ENCODE results near the gene GPATCH8. TPM values are rescaled to one million over a fixed set of nuclear protein-coding genes. Genes with fewer than 3 reads are reported as not detected.

The GPATCH8 gene
- total RNA-seq, 2 experiments from 2014 or later = 46.0 to 46.1 TPM

DNA sequence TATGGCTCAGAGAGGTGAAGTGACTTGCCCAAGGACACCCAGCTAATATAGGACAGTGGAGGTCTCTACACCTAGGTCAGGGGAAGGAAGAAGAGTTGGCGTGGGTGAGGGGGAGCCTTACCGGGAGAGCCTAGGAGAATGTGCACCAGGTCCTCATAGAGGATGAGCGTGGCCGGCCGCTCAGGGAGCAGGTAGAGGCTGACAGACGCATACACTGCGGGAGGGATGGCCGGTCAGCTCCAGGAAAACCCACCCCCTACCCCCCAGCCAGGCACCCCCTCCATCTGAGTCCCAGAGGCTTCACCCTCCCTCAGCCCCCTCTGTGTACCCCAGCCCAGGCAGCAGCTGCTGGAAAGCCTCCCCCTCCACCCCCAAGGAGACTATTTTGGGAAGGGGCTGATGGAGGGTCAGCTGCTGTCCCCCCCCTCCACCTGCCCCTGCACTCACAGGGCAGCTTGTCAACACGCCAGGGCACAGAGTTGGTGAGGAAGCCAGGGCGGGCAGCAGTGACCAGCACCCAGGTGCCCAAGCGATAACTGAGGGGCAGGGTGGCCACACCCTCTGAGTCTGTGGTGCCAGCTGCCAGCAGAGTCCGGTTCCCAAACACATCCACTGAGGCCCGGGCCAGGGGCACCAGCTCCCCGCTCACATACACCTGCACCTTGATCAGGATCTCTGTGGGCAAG, 143.6 kb downstream of the GPATCH8 start:
- Mint-ChIP-seq H3K36me3 (ENCODE audit: low read depth) (no peaks in the 10 kb centered on the region), H3K4me1 (peaks cover 5% of the 10 kb centered on the region), H3K27ac (no peak overlapping the region), H3K4me3 (no peak overlapping the region), H3K9me3 (no peaks in the 10 kb centered on the region), H3K27me3 (peaks cover 16% of the 10 kb centered on the region)
- CTCF ChIA-PET = interaction anchor here (0.6 to 2.6 kb wide), 6 partner anchors 9 to 173 kb away, joined by 3 to 9 read pairs (median 4); no protein-coding TSS in a partner anchor
- POLR2A ChIA-PET = no interaction called here
- DNase-seq = no peak

GRCh38 chr17:44359006-44359405, 144.2 kb downstream of the GPATCH8 start:
- no peaks in the 10 kb centered on the region for H3K9me3 Mint-ChIP-seq
- no peaks in the 10 kb centered on the region for H3K36me3 Mint-ChIP-seq (ENCODE audit: low read depth)
- no peak overlapping the region for H3K27ac Mint-ChIP-seq
- peaks cover 15% of the 10 kb centered on the region for H3K27me3 Mint-ChIP-seq
- H3K4me3 Mint-ChIP-seq = no peak overlapping the region
- ChIA-PET CTCF (interaction anchor here (0.7 to 1.8 kb wide), 3 partner anchors 8 to 174 kb away, joined by 3 to 4 read pairs (median 4); no protein-coding TSS in a partner anchor), POLR2A (no interaction called here)
- no peak for DNase-seq
- peaks cover 5% of the 10 kb centered on the region for H3K4me1 Mint-ChIP-seq

DNA sequence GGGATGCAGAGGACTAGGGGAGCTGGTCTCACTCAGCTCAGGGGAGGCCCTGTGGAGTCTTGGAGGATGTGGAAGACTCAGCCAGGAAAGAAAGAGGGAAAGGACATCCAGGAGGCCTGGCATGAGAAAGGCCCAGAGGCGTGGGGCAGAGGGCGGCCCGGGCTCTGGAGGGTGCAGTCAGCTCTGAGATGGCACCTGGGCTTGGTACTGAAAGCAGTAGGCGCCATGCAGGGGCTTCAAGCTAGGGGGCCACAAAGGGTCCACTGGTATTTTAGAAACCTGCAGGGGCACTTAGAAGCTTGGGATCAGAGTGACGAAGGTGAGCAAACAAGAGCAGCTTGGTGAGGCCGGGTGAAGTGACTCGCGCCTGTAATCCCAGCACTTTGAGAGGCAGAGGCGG, 145.1 kb downstream of the GPATCH8 start:
- peaks cover 7% of the 10 kb centered on the region for H3K4me1 Mint-ChIP-seq
- ChIA-PET POLR2A (no interaction called here), CTCF (interaction anchor here (1.1 to 1.5 kb wide), 2 partner anchors 10 to 18 kb away, joined by 3 to 4 read pairs; no protein-coding TSS in a partner anchor)
- no peak overlapping the region for H3K27ac Mint-ChIP-seq
- peaks cover 16% of the 10 kb centered on the region for H3K27me3 Mint-ChIP-seq
- H3K36me3 Mint-ChIP-seq (ENCODE audit: low read depth) = peaks cover under 1% of the 10 kb centered on the region
- H3K4me3 Mint-ChIP-seq = no peak overlapping the region
- H3K9me3 Mint-ChIP-seq = no peaks in the 10 kb centered on the region
- DNase-seq = no peak

- CTCF ChIA-PET = no interaction called here
- Mint-ChIP-seq H3K4me1 (peaks cover 9% of the 10 kb centered on the region), H3K36me3 (ENCODE audit: low read depth) (peaks cover 10% of the 10 kb centered on the region), H3K9me3 (no peaks in the 10 kb centered on the region), H3K27me3 (peaks cover 10% of the 10 kb centered on the region), H3K4me3 (no peak overlapping the region), H3K27ac (no peak overlapping the region)
- no peak for DNase-seq
- POLR2A ChIA-PET = no interaction called here
Observed at GRCh38 chr17:44356241-44356640, 147.0 kb downstream of the GPATCH8 start.

DNA sequence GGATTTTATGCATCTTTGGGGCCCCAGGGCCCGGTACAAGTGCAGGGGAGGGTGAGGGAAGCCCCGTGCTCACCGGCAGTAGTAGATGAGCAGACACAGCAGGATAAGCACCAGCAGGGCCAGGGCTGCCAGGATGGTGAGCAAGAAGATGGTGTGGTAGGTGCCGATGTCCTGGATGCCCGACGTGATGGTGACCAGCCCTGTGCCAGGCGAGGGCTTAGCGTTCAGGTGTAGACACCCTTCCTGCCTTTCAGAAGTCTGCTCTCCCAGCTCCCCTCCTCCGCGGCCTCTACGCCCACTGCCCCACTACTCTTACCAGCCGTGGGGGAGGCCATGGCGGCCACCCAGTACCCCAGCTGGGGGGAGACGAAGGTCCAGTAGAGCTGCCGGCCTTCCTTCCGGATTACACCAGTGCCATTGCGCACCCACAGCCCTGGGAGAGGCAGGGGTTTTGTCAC, 147.5 kb downstream of the GPATCH8 start:
- H3K4me1 Mint-ChIP-seq = peaks cover 9% of the 10 kb centered on the region
- H3K27ac Mint-ChIP-seq = no peak overlapping the region
- H3K27me3 Mint-ChIP-seq = peaks cover 8% of the 10 kb centered on the region
- no peak overlapping the region for H3K4me3 Mint-ChIP-seq
- ChIA-PET POLR2A (no interaction called here), CTCF (interaction anchor here (1.8 to 3.3 kb wide), 4 partner anchors 10 to 146 kb away, joined by 4 to 19 read pairs (median 7); partner anchors contain the start of gene GRN)
- peaks cover 10% of the 10 kb centered on the region for H3K36me3 Mint-ChIP-seq (ENCODE audit: low read depth)
- H3K9me3 Mint-ChIP-seq = no peaks in the 10 kb centered on the region
- no peak for DNase-seq

GRCh38 chr17:44354582-44355561, 148.3 kb downstream of the GPATCH8 start:
- H3K9me3 Mint-ChIP-seq = no peaks in the 10 kb centered on the region
- peak overlapping the region; percentile 40 for H3K4me3 Mint-ChIP-seq
- POLR2A ChIA-PET = no interaction called here
- CTCF ChIA-PET = interaction anchor here (0.6 to 5.6 kb wide), 10 partner anchors 8 to 145 kb away, joined by 3 to 39 read pairs (median 4); partner anchors contain the start of genes FAM171A2 and GRN
- peaks cover 9% of the 10 kb centered on the region for H3K4me1 Mint-ChIP-seq
- peak; percentile 48 for DNase-seq
- peaks cover 10% of the 10 kb centered on the region for H3K36me3 Mint-ChIP-seq (ENCODE audit: low read depth)
- no peak overlapping the region for H3K27ac Mint-ChIP-seq
- peaks cover 8% of the 10 kb centered on the region for H3K27me3 Mint-ChIP-seq

DNA sequence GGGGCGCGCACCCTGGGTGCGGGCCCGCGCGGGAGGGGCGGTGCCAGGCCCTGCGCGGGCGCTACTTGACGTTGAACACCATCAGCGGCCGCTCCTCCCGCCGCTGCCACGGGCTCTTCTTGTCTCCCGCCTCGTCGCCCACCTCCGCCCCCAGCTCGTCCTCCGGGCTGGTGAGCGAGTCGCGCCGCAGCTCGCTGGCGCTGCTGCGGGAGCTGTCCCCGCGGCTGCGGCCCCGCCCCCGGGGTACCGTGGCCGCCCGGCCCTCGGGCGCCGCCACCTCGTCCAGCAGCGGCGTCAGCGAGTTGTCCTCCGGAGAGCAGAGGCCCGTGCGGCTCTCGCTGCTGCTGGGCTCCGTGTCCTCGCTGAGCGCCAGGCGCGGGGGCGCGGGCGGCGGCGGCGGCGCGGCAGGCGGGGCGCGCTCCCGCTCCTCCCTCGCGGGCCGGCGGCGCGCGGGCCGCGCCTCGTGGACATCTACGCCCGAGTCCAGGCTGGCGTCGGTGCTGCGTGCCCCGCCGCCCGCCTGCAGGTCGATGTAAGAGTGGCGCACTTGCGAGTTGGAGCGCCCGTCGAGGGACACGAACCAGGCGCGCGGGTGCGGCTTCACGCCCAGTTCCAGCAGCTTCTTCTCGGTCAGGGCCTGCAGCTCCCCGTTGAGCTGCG, 149.4 kb downstream of the GPATCH8 start:
- Mint-ChIP-seq H3K36me3 (ENCODE audit: low read depth) (peaks cover 10% of the 10 kb centered on the region), H3K9me3 (no peaks in the 10 kb centered on the region), H3K27ac (no peak overlapping the region), H3K4me1 (peaks cover 9% of the 10 kb centered on the region), H3K27me3 (peaks cover 8% of the 10 kb centered on the region), H3K4me3 (peak overlapping the region; percentile 54)
- ChIA-PET POLR2A (no interaction called here), CTCF (interaction anchor here (0.6 to 5.6 kb wide), 12 partner anchors 8 to 144 kb away, joined by 3 to 39 read pairs (median 4); partner anchors contain the start of genes FAM171A2 and GRN)
- DNase-seq = no peak

DNA sequence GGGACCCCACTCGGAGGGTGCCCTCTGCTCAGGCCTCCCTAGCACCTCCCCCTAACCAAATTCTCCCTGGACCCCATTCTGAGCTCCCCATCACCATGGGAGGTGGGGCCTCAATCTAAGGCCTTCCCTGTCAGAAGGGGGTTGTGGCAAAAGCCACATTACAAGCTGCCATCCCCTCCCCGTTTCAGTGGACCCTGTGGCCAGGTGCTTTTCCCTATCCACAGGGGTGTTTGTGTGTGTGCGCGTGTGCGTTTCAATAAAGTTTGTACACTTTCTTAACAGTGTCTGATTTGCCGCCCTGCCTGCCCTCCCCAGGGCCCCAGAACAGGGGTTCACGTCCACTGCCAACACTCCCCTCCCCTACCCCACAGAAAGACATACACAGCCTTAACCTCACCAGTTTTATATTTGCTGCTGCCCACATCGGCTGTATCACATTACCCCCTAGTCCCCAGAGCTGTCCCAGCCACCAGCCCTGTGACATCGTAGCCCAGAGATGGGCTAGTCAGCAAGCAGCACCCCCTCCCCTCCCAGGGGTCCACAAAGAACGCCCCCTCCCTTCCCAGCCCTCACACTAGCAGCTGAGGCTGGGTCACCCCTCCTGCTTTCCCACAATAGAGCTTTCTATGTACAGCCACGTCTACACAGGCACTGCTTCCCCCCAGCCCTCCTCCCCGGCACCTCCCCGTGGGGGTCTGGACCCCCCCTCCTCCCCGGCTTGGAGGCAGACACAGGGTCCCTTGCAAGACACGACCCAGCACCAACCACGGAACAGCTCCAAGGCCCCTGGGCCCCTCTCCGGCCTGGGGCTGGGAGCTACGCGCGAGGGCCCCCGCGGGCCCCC, 150.2 kb downstream of the GPATCH8 start:
- ChIA-PET CTCF (interaction anchor here (0.8 to 5.6 kb wide), 5 partner anchors 10 to 143 kb away, joined by 3 to 39 read pairs (median 3); partner anchors contain the start of gene FAM171A2), POLR2A (no interaction called here)
- H3K36me3 Mint-ChIP-seq (ENCODE audit: low read depth) = peaks cover 10% of the 10 kb centered on the region
- peaks cover 16% of the 10 kb centered on the region for H3K4me1 Mint-ChIP-seq
- peak overlapping the region; percentile 47 for H3K4me3 Mint-ChIP-seq
- no peak overlapping the region for H3K27ac Mint-ChIP-seq
- H3K27me3 Mint-ChIP-seq = peaks cover 8% of the 10 kb centered on the region
- DNase-seq = no peak
- H3K9me3 Mint-ChIP-seq = no peaks in the 10 kb centered on the region

GRCh38 chr17:44351961-44352827, 151.0 kb downstream of the GPATCH8 start:
- POLR2A ChIA-PET = no interaction called here
- peaks cover 16% of the 10 kb centered on the region for H3K4me1 Mint-ChIP-seq
- no peak overlapping the region for H3K4me3 Mint-ChIP-seq
- CTCF ChIA-PET = interaction anchor here (1.0 to 5.6 kb wide), 9 partner anchors 11 to 171 kb away, joined by 3 to 39 read pairs (median 4); partner anchors contain the start of gene FAM171A2
- H3K9me3 Mint-ChIP-seq = no peaks in the 10 kb centered on the region
- H3K27me3 Mint-ChIP-seq = peaks cover 8% of the 10 kb centered on the region
- H3K36me3 Mint-ChIP-seq (ENCODE audit: low read depth) = peaks cover 10% of the 10 kb centered on the region
- no peak for DNase-seq
- no peak overlapping the region for H3K27ac Mint-ChIP-seq

DNA sequence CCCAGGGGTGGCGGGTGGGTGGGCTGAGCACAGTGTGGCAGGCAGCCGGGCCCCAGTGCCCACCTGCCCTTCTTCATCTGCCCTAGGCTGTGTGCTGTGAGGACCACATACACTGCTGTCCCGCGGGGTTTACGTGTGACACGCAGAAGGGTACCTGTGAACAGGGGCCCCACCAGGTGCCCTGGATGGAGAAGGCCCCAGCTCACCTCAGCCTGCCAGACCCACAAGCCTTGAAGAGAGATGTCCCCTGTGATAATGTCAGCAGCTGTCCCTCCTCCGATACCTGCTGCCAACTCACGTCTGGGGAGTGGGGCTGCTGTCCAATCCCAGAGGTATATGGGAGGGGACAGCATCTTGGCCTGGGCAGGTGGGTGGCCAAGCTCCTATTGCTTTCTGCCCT, 151.7 kb downstream of the GPATCH8 start:
- POLR2A ChIA-PET = no interaction called here

GRCh38 chr17:44350733-44351226, 152.4 kb downstream of the GPATCH8 start:
- CTCF ChIA-PET = interaction anchor here (0.6 to 5.6 kb wide), 12 partner anchors 9 to 526 kb away, joined by 3 to 39 read pairs (median 4); partner anchors contain the start of gene FAM171A2

More for the DNA sequence above, 151.7 kb downstream of the GPATCH8 start:
- no peak for DNase-seq
- H3K4me1 Mint-ChIP-seq = peaks cover 19% of the 10 kb centered on the region
- no peak overlapping the region for H3K4me3 Mint-ChIP-seq
- CTCF ChIA-PET = interaction anchor here (1.1 to 5.6 kb wide), 9 partner anchors 9 to 172 kb away, joined by 3 to 39 read pairs (median 4); partner anchors contain the start of gene FAM171A2
- no peak overlapping the region for H3K27ac Mint-ChIP-seq
- peaks cover 8% of the 10 kb centered on the region for H3K27me3 Mint-ChIP-seq
- no peaks in the 10 kb centered on the region for H3K9me3 Mint-ChIP-seq
- peaks cover 10% of the 10 kb centered on the region for H3K36me3 Mint-ChIP-seq (ENCODE audit: low read depth)

More at GRCh38 chr17:44350733-44351226, 152.4 kb downstream of the GPATCH8 start:
- POLR2A ChIA-PET = no interaction called here
- peaks cover 24% of the 10 kb centered on the region for H3K4me1 Mint-ChIP-seq
- no peak overlapping the region for H3K4me3 Mint-ChIP-seq
- H3K27ac Mint-ChIP-seq = no peak overlapping the region
- H3K27me3 Mint-ChIP-seq = peaks cover 8% of the 10 kb centered on the region
- no peaks in the 10 kb centered on the region for H3K9me3 Mint-ChIP-seq
- peak; percentile 76 for DNase-seq
- peaks cover 10% of the 10 kb centered on the region for H3K36me3 Mint-ChIP-seq (ENCODE audit: low read depth)
